K562 (cell line): ENCODE data around the gene SEC11A. TPM values are rescaled to one million over a fixed set of nuclear protein-coding genes. Genes with fewer than 3 reads are reported as not detected.

Source experiments
- CBFA2T3 ChIP-seq: fragments of 450-650 bp; IDR thresholded peaks from 2 replicates; pipeline ENCODE4 v1.6.1; 2017
- CCNT2 ChIP-seq: IDR thresholded peaks from 2 replicates; pipeline ENCODE4 v1.6.1; 2011; ENCODE audit warnings: borderline replicate concordance, low read depth, mild to moderate bottlenecking, moderate library complexity, mixed read lengths, low read length; ENCODE audit not compliant: insufficient read length; ENCODE audit errors: extremely low read depth
- ELF1 ChIP-seq: fragments of 200-800 bp; sonication (Bioruptor generic); IDR thresholded peaks from 2 replicates; pipeline ENCODE4 v1.6.1; 2016; ENCODE audit warnings: missing genetic modification characterization, missing compliant biosample characterization
- ETV6 ChIP-seq, 3 experiments: fragments of 150-350 bp in 1 of 3; sonication (generic) in 1 of 3; formaldehyde crosslinking in 1 of 3; IDR thresholded peaks; 2 replicates each; pipeline versions ENCODE4 v1.6.1 to v1.8.0; 2014 to 2022; ENCODE audit warnings: borderline replicate concordance in 2 of 3, low read depth in 2 of 3, antibody characterized with exemption in 1 of 3, low read length in 1 of 3, mild to moderate bottlenecking in 1 of 3, missing genetic modification reagents in 1 of 3
- FOSL1 ChIP-seq: fragments of 200-800 bp; sonication (Bioruptor generic); conservative IDR thresholded peaks from 2 replicates; pipeline ENCODE4 v1.6.1; 2016; ENCODE audit warnings: missing genetic modification characterization, missing compliant biosample characterization
- ILK ChIP-seq: fragments of 450-650 bp; IDR thresholded peaks from 2 replicates; pipeline ENCODE4 v1.6.1; 2016; ENCODE audit warnings: missing genetic modification characterization, low read depth, mild to moderate bottlenecking, missing compliant biosample characterization, moderate library complexity, borderline replicate concordance
- NFYB ChIP-seq: IDR thresholded peaks from 2 replicates; pipeline ENCODE4 v1.6.1; 2011; ENCODE audit warnings: mild to moderate bottlenecking, moderate library complexity; ENCODE audit not compliant: insufficient read length; ENCODE audit errors: extremely low read depth
- PML ChIP-seq: IDR thresholded peaks from 2 replicates; pipeline ENCODE4 v1.6.1; 2012; ENCODE audit warnings: low read length, inconsistent platforms
- STAT5B ChIP-seq: fragments of 250-450 bp; sonication (Bioruptor Pico); IDR thresholded peaks from 2 replicates; pipeline ENCODE4 v1.8.0; 2021; ENCODE audit warnings: mild to moderate bottlenecking, inconsistent platforms
- TBP ChIP-seq: optimal IDR thresholded peaks from 2 replicates; pipeline ENCODE3; 2011; ENCODE audit warnings: low read depth, low read length, improper control_type of control experiment
- TCFL5 ChIP-seq: fragments of 250-450 bp; sonication (Bioruptor Pico); conservative IDR thresholded peaks from 2 replicates; pipeline ENCODE4 v1.6.1; 2021; ENCODE audit warnings: mild to moderate bottlenecking, moderate library complexity, matching md5 sums
- ZNF134 ChIP-seq: fragments of 250-450 bp; sonication (Bioruptor Pico); conservative IDR thresholded peaks from 2 replicates; pipeline ENCODE4 v1.4.0; 2020
- ZNF174 ChIP-seq: fragments of 250-450 bp; sonication (Bioruptor Pico); IDR thresholded peaks from 2 replicates; pipeline ENCODE4 v1.4.0; 2020; ENCODE audit warnings: mild to moderate bottlenecking
- ZNF551 ChIP-seq: fragments of 250-450 bp; sonication (Bioruptor Pico); IDR thresholded peaks from 2 replicates; pipeline ENCODE4 v1.5.0; 2021; ENCODE audit warnings: mild to moderate bottlenecking, moderate library complexity
- ZNF57 ChIP-seq: fragments of 450-650 bp; formaldehyde crosslinking; IDR thresholded peaks from 2 replicates; pipeline ENCODE4 v1.4.0; 2020; ENCODE audit warnings: mild to moderate bottlenecking, moderate library complexity
- ZNF830 ChIP-seq: fragments of 250-450 bp; sonication (Bioruptor Pico); IDR thresholded peaks from 2 replicates; pipeline ENCODE4 v1.5.0; 2021; ENCODE audit warnings: mild to moderate bottlenecking
- polyA plus RNA-seq, 8 experiments: library from polyadenylated mRNA; depleted of rRNA in 4 of 8; stranded (reverse) in 5 of 8; unstranded in 3 of 8; fragments of >200 nt; fragmentation: Nextera tagmentation in 2 of 8; fragmentation: Illumina TruSeq in 1 of 8; extraction: Ambion mirVana in 2 of 8; extraction: Trizol in 1 of 8; gene quantifications; 2 replicates each; pipeline versions ENCODE4 v1.2.1 to v1.2.3, GENCODE V29; 2011 to 2014; ENCODE audit warnings: inconsistent platforms in 1 of 8, missing spikeins in 1 of 8
- total RNA-seq, 7 experiments: library from RNA; depleted of rRNA in 6 of 7; stranded (reverse); fragments of >200 nt in 6 of 7; fragmentation: Illumina TruSeq in 2 of 7; extraction: Trizol in 2 of 7; gene quantifications; 2 replicates each; pipeline versions ENCODE4 v1.2.1 to v1.2.3, GENCODE V29; 2011 to 2021; ENCODE audit warnings: low replicate concordance in 1 of 7
- TF ChIP-seq, protein P1 (sequence below): fragments of 450-650 bp; formaldehyde crosslinking; IDR thresholded peaks from 2 replicates; pipeline ENCODE4 v1.4.0; 2022; ENCODE audit warnings: missing genetic modification characterization
- TF ChIP-seq, protein P2 (sequence below): sonication (generic); formaldehyde crosslinking; IDR thresholded peaks from 2 replicates; pipeline ENCODE4 v1.8.0; 2022; ENCODE audit warnings: missing genetic modification reagents, mild to moderate bottlenecking, borderline replicate concordance
- TF ChIP-seq, protein P3 (sequence below): sonication (generic); formaldehyde crosslinking; IDR thresholded peaks from 2 replicates; pipeline ENCODE4 v1.8.0; 2022; ENCODE audit warnings: mild to moderate bottlenecking, missing genetic modification reagents
- TF ChIP-seq, protein P4 (sequence below): IDR thresholded peaks from 3 replicates; pipeline ENCODE4 v1.6.1; 2011; ENCODE audit warnings: borderline replicate concordance, mild to moderate bottlenecking; ENCODE audit not compliant: insufficient read length, insufficient read depth
- TF ChIP-seq, protein P5 (sequence below): fragments of 450-650 bp; IDR thresholded peaks from 2 replicates; pipeline ENCODE4 v1.6.1; 2016

SEC11A gene
- total and polyA plus RNA-seq, 9 of the 15 experiments (the other 6 are each of a cell fraction or from before 2014, with no cell fraction given): 175 to 310 (median 229) TPM

DNA sequence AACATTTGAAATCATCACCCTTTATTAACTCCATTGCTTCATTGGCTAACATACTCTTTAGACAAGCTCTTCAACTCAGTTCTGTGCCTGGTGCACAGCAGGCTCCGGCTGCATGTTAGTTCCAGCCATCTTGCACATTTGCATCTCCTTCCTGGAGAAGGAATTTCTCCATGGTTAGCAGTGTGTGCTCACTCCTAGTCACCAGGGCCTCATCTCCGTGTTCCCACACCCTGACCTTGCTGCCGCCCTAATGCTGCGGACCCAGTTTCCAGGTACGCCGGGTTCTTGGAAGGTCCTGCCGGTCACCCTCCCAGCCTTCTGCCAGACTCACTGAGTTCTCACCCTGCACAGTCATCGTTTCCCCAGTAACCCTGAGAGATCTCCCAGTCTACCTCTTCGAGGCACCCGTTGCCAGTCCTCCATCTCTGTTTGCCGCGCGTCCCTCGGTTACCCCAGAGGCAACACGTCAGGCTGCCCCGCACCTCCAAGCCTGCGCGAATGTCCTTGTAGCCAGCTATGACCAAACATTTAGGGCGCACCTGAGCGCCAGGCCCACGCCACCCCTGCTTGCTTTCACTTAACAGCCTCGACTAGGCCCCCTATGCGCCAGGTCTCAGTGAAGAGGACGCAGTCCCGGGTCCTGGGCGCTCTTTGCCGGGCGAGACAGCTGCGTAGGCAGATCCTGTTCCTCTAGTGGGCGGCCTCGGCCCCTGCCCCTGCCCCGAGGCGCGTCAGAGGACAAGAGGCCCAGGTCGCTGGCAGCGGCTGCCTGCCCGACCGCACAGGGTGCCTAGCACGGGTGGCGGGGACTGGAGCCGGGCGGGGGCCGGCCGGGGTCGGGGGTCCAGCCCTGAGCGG, 31.7 kb upstream of the SEC11A start (continued):
- TF ChIP-seq CCNT2 (no peak), TBP (peak; percentile 41), CBFA2T3 (no peak), ELF1 (tag) (no peak), PML (peak; percentile 15; the same call in 1 of the 2 replicates), NFYB (no peak), ZNF57 (CRISPR knock-in tag) (no peak), ZNF134 (CRISPR knock-in tag) (no peak), STAT5B (no peak), ETV6 (IDR thresholded peaks at IDR 0.05; ENCODE audit: borderline replicate concordance in 1 of 2, low read depth in 2 of 2, low read length in 1 of 2) (no peak), ETV6 (CRISPR knock-in tag; IDR thresholded peaks at IDR 0.05; ENCODE audit: borderline replicate concordance) (no peak), FOSL1 (tag) (no peak), ZNF551 (CRISPR knock-in tag) (no peak), ILK (tag) (no peak), ZNF830 (no peak), TCFL5 (CRISPR knock-in tag) (no peak), ZNF174 (CRISPR knock-in tag) (no peak)
- TF ChIP-seq, protein P1, sequence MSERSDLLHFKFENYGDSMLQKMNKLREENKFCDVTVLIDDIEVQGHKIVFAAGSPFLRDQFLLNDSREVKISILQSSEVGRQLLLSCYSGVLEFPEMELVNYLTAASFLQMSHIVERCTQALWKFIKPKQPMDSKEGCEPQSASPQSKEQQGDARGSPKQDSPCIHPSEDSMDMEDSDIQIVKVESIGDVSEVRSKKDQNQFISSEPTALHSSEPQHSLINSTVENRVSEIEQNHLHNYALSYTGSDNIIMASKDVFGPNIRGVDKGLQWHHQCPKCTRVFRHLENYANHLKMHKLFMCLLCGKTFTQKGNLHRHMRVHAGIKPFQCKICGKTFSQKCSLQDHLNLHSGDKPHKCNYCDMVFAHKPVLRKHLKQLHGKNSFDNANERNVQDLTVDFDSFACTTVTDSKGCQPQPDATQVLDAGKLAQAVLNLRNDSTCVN (CRISPR knock-in tag): 0 out of 2 replicates have a peak, but pooled peaks have one; percentile 14
- TF ChIP-seq, protein P2, sequence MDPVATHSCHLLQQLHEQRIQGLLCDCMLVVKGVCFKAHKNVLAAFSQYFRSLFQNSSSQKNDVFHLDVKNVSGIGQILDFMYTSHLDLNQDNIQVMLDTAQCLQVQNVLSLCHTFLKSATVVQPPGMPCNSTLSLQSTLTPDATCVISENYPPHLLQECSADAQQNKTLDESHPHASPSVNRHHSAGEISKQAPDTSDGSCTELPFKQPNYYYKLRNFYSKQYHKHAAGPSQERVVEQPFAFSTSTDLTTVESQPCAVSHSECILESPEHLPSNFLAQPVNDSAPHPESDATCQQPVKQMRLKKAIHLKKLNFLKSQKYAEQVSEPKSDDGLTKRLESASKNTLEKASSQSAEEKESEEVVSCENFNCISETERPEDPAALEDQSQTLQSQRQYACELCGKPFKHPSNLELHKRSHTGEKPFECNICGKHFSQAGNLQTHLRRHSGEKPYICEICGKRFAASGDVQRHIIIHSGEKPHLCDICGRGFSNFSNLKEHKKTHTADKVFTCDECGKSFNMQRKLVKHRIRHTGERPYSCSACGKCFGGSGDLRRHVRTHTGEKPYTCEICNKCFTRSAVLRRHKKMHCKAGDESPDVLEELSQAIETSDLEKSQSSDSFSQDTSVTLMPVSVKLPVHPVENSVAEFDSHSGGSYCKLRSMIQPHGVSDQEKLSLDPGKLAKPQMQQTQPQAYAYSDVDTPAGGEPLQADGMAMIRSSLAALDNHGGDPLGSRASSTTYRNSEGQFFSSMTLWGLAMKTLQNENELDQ (CRISPR knock-in tag): no peak
- TF ChIP-seq, protein P3, sequence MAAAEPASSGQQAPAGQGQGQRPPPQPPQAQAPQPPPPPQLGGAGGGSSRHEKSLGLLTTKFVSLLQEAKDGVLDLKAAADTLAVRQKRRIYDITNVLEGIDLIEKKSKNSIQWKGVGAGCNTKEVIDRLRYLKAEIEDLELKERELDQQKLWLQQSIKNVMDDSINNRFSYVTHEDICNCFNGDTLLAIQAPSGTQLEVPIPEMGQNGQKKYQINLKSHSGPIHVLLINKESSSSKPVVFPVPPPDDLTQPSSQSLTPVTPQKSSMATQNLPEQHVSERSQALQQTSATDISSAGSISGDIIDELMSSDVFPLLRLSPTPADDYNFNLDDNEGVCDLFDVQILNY (CRISPR knock-in tag): no peak
- TF ChIP-seq, protein P4, sequence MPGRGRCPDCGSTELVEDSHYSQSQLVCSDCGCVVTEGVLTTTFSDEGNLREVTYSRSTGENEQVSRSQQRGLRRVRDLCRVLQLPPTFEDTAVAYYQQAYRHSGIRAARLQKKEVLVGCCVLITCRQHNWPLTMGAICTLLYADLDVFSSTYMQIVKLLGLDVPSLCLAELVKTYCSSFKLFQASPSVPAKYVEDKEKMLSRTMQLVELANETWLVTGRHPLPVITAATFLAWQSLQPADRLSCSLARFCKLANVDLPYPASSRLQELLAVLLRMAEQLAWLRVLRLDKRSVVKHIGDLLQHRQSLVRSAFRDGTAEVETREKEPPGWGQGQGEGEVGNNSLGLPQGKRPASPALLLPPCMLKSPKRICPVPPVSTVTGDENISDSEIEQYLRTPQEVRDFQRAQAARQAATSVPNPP: no peak
- TF ChIP-seq, protein P5, sequence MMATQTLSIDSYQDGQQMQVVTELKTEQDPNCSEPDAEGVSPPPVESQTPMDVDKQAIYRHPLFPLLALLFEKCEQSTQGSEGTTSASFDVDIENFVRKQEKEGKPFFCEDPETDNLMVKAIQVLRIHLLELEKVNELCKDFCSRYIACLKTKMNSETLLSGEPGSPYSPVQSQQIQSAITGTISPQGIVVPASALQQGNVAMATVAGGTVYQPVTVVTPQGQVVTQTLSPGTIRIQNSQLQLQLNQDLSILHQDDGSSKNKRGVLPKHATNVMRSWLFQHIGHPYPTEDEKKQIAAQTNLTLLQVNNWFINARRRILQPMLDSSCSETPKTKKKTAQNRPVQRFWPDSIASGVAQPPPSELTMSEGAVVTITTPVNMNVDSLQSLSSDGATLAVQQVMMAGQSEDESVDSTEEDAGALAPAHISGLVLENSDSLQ: no peak
